NCI-H1930 (cell line): Measurements from ENCODE around the gene FAM234B.
"Not testable (repeated sequence)": the region's sequence is repeated elsewhere in the genome, so short reads cannot be mapped to it uniquely, and the experiment has no call there.

Experiments used
- DNase-seq, 2 experiments: peaks; one replicate each; lab custom pipeline; 2025; lab: John Stamatoyannopoulos, UW

FAM234B gene

DNA sequence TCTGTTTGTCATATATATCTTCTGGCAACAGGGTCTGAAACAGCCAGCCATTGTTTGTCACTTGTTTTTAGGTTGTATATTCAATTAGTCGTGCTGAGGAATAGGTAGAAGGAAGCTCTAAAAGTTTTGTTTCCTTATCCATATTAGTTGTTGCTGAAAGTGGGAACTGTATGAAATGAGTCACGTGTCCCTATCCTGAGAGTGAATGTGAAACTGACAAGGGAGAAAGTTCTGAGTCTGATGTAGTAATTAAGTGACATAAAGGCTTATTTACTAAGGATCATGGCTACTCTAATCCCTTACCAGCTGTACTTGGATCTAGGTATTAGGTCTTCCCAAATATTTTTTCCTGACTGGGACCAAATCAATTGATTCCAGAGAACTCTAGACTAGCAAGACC, 16.4 kb downstream of the FAM234B start:
- DNase-seq, result no peak

DNA sequence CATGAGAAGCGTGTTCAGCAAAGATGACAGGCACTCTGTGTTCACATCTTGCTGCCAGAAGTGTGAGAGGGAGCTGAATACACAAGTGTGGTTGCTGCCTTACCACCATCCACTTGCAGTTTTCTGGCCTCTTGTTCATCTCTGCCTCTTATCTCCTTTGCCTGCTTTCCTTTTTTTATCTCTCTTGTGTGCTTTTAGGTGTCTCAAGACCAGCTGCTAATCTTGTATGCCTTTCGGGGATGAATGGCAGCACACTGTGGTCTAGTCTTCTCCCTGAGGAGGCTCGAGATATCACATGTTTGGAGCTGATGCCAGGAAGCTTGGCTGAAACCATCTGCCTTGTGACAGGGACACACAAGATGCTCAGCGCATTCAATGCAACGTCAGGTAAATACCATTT, 17.2 kb downstream of the FAM234B start:
- no peak for DNase-seq

GRCh38 chr12:13062669-13063068, 18.5 kb downstream of the FAM234B start:
- no peak for DNase-seq

DNA sequence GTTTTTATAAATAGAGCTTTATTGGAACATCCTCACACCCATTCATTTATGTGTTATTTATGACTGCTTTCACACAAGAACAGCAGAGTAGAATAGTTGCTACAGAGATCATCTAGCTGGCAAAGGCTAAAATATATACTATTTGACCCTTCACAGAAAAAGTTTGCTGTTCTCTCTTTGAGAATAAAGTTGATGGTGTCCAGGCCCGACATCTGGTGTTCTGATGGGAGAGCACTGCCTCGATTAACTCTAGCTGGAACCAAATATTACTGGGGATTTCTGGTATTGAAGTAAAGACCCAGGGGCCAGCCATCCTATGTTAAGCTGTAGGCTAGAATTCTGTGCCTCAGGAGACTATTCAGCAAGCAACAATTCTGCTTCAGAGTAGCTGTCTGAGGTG, 21.8 kb downstream of the FAM234B start:
- no peak for DNase-seq

DNA sequence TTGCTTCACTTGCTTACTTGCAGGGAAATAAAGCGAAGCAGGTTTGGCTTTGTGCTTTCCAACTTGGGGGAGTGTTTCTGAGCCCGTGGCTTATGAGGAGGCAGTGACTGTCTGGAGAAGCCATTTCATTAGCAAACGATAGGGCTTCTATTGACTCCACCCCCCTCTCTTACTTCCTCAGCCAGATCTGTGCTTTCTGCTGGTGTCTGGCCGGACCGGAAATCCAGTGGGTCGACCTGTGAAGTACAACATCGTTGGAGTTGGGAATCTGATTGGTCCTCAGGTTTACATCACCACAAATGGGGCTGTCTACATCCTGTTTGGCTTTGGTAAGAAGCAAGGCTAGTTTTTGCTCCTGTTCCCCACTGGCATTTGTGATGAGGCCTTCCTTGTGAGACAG, 22.3 kb downstream of the FAM234B start:
- DNase-seq, result no peak

GRCh38 chr12:13067322-13067721, 23.1 kb downstream of the FAM234B start:
- no peak for DNase-seq

DNA sequence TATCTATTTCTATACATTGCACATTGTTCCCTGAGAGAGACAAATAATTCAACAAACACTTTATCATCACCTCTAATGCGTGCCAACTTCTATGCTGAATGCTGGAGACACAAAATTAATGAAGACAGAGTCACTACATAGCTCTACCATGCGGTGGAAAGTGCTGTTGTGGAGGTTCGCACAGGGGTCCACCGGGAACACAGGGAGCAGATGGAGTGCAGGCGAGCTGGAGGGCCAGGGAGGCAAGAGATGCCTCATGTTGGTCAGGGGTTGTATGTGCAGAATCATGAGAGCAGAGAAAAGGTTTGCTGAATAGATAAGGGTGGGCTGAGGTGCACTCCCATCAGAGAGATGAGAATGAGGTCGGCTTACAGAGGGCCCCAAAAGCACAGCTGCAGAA, 25.2 kb downstream of the FAM234B start:
- no peak for DNase-seq

DNA sequence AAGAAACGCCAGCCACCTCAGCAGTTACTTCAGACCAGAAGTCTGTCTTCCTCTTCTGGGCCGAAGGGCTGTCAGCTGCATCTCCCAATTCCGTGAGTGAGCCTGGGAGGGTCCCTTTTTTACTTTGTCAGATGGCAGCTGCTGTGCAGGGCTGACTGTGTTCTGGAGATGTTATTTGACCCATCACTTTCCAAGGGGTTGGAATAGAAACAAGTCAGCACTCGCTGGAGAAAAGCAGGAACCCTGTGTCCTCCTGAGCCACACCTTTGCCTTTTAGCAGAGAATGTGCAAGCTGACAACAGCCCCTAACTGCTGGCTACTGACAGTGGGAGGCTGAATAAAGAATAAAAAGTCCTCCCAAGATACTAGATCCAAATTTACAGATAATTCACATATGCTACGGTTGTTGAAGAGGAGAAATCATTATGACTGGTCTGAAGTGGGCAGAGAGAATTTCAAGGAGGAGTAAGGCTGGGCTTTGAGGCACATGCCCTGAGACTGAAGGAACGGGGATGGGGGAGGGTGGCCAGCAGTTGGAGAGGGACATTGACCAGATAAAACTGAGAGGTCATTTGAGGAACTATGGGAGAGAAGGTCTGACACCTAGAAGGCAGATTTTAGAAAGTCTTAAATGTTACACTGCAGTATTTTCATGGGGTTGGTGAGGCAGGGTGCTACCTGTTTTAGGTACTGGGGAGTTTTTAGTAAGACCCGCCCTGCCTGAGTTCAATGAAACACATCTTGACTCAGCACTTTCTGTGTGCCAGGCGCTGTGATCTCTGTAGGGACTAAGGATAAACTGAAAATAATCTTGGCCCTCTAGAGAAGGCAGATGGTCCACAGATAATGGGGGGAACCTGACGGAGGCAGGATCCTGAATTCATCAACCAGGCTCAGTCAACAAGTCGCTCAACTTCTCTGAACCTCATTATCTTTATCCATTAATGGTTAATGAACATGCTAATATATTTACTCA, 27.4 kb downstream of the FAM234B start:
- no peak for DNase-seq

DNA sequence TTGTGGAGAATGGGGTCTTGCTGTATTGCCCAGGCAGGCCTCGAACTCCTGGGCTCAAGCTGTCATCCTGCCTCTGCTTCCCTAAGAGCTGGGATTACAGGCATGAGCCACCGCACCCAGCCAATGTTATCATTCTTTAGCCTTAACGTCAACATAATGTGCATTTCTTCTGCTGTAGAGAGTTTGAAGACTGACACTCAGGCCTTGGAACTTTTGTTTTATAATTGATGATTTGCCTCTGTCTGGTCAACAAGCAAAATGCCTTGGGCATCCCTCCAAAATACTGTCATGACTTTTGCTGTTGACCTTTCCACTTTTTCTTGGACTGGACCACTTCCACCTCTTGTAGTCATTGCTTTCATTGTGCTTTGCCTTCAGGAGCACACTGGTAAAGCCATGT, 29.0 kb downstream of the FAM234B start:
- no peak for DNase-seq

- no peak for DNase-seq
Measured at GRCh38 chr12:13074396-13075117, 30.4 kb downstream of the FAM234B start.

- no peak for DNase-seq
Measured at GRCh38 chr12:13075118-13075480, 30.9 kb downstream of the FAM234B start.

GRCh38 chr12:13075786-13076570, 31.8 kb downstream of the FAM234B start:
- no peak for DNase-seq

GRCh38 chr12:13079440-13079906, 35.3 kb downstream of the FAM234B start:
- DNase-seq, result no peak

DNA sequence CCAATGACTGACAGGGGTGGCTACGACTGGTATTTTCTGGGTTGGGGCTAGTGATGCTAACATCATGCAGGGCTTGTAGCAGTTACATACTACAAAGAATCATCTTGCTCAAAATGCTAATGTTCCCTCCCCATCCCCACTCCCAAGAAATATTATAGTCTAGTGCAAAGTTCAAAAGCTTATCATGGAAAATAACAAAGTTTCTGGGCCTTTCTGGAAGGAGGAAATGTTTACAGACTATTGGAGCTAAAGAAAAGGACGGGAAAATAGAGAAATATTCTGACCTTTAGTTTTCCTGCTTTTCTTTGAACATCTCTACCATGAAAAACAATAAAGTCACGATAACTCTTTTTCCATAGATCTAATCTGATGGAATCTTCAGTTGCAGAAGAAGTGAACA, 36.1 kb downstream of the FAM234B start:
- DNase-seq, result no peak

DNA sequence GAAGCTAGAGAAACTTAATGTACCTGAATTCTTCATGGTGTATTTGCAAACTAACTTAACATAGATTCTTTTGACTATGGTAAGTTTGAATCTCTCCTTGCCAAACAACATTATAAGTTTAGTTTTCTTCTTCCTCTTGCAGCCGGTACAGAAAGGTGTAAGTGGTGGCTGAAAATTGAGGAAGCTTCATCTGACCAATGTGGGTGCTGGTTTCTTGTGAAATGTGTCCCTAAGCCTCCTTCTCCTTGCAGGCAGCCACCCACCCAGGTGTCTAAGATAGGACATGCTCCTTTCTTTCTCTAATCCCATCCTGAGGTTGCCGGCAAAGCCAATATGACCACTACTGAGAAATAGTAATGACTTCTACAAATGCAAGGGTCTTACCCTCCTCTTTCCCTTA, 38.7 kb downstream of the FAM234B start:
- DNase-seq, result no peak

DNA sequence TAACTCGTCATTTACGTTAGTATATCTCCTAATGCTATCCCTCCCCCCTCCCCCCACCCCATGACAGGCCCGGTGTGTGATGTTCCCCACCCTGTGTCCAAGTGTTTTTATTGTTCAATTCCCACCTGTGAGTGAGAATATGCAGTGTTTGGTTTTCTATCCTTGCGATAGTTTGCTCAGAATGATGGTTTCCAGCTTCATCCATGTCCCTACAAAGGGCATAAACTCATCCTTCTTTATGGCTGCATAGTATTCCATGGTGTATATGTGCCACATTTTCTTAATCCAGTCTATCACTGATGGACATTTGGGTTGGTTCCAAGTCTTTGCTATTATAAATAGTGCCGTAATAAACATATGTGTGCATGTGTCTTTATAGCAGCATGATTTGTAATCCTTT, 39.5 kb downstream of the FAM234B start:
- DNase-seq, result not testable (repeated sequence)

GRCh38 chr12:13084898-13085640, 40.9 kb downstream of the FAM234B start:
- DNase-seq, result no peak

DNA sequence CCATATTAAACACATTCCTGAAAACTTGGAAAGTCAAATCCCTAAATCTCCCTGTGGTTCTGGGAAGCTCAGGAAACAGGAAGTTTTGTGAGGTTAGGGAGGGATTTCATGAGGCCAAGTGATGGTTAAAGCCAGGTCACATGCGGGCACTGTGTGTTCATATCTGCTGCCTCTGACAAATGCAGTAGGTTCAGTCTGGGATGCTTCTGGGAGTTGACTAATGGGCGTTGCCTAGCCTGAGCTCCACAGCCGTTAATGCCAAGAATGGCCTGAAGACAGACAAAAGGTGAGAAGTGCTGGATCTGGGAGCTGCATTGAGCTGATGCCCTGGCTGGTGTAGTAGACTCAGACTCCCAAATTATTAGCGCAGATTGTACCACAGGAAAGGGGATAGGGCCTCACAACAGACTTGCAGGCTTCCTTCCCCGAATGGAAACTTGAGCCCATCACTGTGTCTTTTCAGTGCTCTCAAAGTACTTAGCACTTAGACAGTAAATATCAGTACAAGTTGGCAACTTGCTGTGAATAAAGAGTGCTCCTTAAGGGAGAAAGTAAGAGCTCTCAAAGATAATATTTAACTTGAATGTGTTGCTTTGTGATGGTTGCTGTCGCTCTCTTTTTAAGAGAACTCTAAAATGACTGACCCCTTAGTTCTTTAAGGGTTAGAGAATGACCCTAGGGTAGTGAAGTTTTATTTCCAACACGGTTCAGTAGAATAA, 41.9 kb downstream of the FAM234B start:
- no peak for DNase-seq

DNA sequence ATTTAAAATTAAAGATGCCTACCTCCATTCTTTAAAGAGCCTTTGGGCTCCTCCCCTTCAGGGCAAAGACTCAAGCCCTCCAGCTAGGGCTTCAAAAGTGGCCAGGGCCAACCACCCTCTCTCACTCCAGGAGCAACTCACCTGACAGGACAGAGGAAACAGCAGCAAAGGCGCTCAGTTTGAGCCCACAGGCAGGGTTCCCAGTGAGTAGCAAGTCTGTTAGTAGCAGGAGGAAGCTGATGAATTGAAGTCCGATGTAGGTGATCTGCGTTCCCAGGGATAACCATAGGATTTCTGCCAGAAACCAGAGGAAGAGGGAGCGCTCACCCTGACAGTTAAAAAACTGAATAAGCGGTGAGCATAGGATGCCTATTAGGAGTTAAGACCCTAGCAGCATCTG, 43.6 kb downstream of the FAM234B start:
- DNase-seq, result no peak

DNA sequence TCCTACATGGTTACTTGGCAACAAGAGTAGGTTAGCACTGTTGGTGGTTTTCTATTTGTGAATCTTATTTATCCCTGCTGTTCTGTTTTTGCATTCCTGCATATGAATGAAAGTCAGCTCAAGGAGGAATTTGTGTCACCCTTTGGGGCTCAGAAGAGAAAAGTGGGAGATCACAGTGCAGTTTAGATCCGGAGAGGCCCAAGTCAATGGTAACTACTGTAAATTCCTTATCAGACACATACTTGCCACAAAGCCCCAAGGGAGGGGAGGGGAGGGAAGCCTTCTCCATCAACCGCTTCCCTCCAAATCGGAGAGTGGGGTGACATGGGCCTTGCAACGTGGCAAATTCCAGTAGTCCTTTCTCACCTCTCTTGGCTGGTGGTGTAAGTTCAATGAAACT, 44.3 kb downstream of the FAM234B start:
- DNase-seq, result no peak

DNA sequence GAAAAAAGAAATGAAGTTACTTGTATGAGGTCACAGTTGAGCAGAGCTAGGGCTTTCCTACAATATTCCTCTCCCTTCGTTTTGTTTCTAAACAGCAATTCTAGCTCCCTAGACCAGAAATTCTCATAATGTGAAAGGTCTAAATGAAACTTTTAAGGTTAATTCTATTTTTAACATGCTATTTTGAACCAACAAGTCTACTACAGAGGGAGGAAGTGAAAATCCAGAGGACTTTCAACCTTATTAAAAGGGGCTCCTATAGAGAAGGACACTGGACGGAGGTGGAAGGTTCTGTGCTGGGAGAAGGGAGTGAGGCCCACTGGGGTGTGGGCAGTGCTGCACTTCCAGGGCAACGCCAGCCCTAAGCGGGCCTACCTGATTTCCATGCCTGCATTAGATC, 45.9 kb downstream of the FAM234B start:
- no peak for DNase-seq
